Measurements from ENCODE around the gene COL26A1.

COL26A1 gene

DNA sequence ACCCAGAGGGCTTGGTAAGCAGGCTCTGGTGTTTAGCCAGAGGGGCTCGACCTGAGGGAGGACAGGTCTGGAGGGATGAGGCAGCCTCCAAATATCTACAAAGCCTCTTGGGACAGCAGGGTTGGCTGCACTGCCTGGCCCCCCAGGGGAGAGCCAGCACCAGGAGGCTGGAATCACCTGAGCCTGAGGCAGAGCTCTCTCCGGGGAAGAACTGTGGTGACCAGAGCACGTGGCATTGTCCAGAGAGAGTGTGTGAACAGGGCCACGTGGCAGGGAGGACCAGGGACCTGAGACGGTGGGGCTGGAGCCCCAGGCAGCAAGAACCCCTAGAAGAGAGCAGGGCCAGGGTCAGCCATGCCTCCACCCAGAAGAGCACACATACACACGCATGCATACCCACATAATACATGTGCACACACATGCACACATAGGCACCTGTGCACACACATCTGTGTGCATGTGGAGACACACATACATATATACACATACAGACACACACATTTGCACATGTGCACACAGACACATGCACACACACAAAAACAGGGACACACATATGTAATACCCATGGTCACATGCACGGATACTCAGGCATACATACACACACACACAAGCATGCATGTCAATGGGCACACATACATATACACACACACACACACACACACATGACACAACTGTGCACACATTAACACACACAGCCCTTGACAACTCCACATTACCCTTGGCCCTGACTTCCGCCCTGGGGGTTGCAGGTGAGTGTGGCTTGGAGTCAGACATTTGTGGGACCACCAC, 171.5 kb downstream of the COL26A1 start:
- DNase-seq (ENCODE audit: low read depth, low spot score) = no peak

DNA sequence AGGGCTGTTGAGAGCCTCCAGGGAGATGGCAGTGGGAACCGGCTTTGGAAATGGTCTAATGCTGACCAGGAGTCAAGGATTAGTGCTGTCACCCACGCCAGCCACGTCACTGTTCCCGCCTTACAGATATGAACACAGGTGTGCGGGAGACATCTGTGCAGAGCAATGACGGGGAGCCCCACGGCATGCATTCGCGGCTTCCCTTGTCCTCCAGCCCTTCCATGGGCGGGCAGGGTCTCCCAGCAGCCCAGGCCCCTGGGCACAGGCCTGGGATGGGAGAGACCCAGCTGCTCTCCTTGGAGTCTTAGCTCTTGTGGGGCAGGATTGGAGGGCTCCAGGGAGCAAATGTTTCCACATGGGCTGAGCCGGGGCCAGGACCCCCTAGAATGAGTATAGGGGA, 172.2 kb downstream of the COL26A1 start:
- no peak for DNase-seq (ENCODE audit: low read depth, low spot score)

DNA sequence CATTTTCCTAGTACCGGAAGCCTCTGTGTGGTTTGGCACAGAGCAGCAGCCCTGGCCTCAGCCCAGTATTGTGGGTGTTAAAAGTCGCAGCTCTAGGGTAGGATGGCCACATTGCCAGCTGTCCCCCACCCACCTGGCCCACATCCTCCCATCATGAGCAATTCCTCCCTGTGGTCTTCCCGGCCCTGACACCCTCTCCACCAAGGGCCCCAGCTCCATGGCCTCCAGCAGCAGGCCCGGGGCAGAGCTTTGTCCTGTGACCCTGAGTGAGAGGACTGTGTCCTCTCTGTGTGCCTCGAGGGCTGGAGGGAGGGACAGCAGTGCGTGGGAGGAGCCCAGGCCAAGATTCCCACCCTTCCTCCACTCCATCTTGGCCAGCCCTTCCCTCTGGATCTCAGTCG, 172.7 kb downstream of the COL26A1 start:
- no peak for DNase-seq (ENCODE audit: low read depth, low spot score)

DNA sequence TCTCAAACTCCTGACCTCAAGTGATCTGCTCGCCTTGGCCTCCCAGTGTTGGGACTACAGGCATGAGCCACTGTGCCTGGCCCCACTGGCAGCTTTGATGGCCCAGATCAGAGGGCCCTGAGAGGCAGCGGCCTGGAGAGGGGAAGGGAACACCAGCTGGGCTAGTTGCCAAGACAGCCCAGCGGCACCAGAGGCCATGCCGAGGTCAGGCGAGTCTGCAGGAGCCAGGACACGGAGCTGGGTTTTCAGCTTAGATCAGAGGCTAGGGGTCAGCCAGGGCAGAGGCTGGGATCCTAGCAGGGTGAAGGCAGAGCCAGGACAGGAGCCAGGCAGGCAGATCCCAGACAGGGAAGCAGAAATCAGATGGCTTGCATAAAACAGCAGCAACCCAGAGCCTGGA, 173.6 kb downstream of the COL26A1 start:
- DNase-seq (ENCODE audit: low read depth, low spot score) = no peak

DNA sequence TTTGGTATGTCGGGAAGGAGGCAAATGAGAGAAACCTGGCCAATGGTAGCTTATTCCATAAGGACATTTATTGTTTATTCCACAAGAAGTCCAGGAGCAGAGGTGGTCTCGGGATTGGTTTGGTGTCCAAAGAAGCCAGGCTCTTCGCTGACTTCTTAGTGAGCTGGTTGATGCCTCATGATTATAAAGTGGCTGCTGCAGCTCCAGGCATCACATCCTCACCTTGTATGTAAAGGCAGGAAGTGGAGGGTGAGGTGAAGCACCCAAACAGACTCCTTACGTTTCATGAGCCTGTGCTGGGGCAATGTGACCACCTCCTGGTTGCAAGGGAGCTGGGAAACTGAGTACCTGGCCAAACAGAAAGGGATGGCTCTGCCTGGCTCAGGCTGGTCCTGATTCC, 174.0 kb downstream of the COL26A1 start:
- DNase-seq (ENCODE audit: low read depth, low spot score) = no peak

DNA sequence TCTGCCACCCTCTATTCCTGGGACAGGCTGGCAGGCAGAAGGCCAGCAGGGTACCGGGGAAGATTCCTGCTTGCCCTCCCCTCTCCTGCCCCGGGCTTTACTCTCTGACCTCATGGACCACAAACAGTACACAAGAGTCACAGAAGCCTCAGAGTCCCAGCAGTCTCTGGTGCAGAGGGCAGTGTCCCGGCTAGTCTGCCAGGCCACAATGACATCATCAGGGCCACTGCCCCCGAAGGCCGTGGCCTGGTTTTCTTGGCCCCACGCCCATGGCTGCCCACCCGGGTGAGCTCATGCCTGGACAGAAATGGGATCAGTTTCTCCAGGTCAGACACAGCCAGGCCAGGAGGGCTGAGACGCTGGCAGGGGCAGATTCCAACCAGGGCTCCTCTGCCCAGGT, 174.5 kb downstream of the COL26A1 start:
- DNase-seq (ENCODE audit: low read depth, low spot score) = no peak

DNA sequence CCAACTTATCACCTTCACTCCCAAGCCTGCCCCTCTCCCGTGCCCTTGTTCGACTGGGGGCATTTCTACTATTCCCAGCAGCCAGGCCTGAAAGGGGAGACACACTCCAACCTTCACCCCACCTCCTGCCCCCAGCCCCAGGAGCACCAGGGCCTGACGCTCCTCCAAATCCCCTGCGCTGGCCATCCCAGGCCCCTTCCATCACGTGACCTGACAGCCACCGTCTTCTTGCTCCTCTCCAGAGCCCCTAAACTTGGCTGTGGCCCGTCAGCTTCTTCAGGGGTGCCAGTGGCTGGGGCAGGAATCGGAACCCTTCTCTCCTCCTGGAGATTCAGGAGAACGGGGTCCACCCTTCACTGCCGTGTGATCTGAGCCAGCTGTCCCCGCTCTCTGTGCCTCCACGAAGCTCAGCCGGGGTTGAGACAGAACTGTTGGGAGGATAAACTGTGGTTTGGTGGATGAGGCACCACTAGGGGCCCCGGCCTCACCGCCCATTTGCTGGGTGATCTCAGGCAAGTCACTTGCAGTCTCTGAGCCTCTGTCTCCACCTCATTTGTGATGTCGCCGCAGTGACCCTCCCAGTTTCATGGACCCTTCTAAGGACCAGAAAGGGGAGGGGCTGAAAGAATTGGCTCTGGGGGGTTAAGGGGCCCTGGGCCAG, 175.4 kb downstream of the COL26A1 start:
- DNase-seq (ENCODE audit: low read depth, low spot score) = no peak

DNA sequence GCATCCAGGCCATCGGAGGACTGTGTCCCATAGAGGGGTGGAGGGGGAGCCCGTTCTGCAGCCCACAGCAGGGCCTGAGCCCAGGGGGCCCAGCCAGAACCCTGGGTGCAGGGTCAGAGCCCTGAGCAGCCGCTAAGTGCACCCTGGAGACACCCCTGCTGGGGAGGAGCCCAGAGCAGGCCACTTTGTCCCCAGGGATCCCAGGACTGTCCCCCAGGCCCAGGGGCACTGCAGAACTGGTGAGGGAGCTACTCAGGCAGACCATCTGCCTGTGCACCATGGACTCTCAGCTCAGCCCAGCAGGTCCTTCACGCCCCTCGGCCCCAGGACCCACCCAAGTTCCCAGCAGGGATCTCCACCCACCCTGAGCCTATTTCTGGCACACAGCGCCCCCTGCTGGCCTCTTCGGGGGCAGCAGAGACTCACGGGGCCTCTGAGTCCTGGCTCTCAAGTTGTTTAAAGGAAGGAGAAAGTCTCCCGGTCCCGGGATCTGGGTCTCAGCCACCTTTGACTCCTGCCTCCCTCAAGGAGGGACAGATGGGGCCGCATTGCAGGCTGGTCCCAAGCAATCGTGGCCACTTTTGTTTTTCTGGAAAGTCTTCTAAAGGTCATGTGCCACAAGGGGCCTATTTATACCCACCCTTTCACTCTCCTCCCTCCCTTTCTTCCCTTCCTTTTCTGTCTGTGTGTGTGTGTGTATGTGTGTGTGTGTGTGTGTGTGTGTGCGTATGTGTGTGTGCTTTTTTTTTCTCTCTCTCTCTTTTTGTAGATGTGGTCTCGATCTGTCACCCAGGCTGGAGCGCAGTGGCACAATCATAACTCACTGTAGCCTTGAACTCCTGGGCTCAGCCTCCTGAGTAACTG, 176.2 kb downstream of the COL26A1 start:
- no peak for DNase-seq (ENCODE audit: low read depth, low spot score)

DNA sequence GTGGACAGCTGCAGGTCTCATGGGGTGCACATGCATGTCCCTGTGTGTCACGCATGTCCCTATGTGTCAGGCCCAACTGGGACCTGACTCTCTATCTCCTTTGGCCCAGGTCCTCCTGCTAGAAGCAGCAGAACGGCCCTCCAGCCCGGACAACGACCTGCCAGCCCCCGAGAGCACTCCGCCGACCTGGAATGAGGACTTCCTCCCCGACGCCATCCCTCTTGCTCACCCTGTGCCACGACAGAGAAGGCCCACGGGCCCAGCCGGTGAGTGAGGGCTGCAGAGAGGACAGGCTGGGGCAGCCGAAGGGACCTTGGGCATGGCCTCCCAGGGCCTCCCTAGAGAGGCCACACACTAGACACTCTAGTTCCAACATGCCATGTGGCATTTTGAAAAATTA, 177.1 kb downstream of the COL26A1 start:
- DNase-seq (ENCODE audit: low read depth, low spot score) = no peak

DNA sequence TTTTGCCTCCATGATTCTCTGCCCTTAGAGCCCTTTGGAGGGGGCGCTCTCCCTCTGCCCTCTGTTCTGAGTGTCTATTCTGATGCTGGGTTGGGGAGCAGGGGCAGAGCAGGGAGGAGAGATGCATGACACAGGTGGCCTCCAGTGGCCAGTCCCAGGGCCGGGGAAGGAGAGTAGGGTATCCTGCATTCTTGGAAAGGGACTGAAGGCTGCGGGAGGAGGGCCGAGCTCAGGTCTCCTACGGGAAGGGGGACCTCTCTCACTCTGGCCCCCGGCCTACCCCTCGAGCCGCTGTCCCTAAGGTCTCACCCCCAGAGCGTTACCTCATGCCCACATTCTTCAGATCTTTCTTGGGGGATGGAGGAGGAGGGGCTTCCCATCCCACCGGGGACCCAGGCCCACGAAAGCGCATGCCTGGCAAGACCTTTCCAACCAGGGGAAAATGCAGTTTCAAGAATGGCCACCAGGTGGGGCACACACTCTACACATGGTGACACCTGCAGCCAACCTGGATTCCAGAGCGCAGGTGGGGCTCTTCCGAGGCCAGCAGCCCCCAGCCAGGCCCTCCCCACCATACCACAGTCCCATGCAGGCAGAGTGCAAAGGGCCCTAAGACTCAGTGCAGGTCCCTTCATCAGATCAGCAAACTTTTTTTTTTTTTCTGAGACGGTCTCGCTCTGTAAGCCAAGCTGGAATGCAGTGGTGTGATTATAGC, 180.0 kb downstream of the COL26A1 start:
- DNase-seq (ENCODE audit: low read depth, low spot score) = peak; percentile 18

DNA sequence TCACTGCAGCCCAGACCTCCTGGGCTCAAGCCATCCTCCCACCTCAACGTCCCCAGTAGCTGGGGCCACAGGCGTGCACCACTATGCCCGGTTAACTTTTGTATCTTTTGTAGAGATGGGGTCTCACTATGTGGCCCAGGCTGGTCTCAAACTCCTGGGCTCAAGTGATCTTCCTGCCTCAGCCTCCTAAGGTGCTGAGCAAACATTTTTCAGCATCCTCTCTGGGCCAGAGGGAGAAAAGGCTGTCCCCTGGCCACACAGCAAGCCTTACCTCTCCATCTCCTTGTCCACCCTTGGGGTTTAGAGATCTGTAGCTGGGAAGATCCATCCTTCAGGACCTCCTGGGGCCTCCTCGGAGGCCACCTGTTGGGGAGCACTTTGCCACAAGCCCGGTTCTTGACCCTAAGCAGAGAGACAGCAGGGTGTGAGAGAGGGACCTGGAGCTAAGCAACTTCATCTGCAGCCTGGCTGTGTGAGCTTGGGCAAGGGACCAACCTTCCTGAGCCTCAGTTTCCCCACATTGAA, 180.6 kb downstream of the COL26A1 start:
- DNase-seq (ENCODE audit: low read depth, low spot score) = no peak

DNA sequence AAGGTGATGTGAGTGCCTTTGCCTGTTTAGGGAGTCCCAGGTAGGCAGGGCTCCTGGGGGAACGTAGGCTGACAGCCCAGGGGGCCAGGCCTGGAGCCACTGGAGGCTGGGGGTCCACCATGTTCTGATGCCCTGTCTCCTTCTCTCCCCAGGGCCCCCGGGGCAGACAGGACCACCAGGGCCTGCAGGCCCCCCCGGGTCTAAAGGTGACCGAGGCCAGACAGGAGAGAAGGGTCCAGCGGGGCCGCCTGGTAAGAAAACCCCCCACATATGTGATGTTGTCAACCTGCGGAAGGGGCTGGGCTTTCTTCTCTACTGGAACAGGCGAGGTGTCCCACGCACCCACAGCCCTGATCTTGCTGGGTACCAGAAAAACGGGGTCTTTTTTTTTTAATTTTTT, 181.2 kb downstream of the COL26A1 start:
- no peak for DNase-seq (ENCODE audit: low read depth, low spot score)

DNA sequence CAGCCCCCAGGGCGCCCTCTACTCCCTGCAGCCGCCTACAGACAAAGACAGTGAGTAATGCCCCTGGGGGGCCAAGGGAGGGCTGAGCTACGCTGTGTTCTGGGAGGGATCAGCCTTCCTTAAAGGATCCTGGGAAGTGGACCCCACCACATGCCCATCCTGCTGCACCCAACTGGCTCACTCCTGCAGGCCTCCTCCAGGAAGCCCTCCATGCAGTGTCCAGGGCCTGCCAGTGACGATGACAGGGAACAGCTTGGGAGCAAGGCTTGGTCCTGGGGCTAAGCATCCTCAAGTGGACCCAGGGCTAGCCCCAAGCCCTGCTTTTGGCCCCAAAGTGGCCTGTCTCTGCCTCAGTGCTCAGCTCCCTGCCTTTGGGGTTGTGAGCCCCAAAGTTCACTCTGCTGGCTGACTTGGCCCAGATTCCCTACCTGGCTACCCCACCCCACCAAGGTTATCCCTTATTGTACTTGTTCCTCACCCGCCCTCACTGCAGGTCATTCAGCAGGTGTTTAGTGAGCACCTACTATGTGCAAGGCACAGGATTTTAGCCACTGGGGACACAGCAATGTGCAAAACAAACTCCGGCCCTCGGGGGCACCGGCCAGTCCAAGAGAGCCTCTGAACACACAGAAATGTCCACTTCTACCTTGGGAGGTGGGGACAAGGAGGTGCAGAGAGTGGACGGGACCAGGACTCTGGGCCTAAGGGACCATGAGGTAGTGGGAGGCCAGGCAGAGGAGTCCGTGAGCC, 182.9 kb downstream of the COL26A1 start:
- no peak for DNase-seq (ENCODE audit: low read depth, low spot score)

DNA sequence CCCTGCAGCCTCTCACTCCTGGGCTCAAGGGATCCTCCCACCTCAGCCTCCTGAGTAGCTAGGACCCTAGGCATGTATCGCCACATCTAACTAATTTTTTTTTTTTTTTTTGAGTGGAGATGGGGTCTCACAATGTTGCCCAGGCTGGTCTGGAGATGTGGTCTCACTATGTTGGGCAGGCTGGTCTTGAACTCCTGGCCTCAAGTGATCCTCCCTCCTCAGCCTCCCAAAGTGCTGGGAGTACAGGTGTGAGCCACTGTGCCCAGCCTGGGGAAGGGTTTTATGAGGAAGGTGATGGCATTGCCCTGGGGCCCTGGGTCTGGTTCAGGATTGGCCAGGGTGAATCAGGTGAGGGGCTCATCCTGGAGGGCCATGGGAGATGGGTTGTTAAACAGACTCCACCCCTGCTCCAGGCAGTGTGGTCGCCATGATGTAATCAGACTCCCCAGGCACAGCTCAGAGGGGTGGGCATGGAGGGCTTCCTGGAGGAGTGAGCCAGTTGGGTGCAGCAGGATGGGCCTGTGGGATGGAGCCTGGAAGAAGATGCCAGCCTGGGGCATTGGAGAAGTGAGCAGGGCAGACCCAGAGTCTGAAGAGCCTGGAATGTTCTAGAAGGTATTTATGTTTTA, 183.7 kb downstream of the COL26A1 start:
- DNase-seq (ENCODE audit: low read depth, low spot score) = no peak

DNA sequence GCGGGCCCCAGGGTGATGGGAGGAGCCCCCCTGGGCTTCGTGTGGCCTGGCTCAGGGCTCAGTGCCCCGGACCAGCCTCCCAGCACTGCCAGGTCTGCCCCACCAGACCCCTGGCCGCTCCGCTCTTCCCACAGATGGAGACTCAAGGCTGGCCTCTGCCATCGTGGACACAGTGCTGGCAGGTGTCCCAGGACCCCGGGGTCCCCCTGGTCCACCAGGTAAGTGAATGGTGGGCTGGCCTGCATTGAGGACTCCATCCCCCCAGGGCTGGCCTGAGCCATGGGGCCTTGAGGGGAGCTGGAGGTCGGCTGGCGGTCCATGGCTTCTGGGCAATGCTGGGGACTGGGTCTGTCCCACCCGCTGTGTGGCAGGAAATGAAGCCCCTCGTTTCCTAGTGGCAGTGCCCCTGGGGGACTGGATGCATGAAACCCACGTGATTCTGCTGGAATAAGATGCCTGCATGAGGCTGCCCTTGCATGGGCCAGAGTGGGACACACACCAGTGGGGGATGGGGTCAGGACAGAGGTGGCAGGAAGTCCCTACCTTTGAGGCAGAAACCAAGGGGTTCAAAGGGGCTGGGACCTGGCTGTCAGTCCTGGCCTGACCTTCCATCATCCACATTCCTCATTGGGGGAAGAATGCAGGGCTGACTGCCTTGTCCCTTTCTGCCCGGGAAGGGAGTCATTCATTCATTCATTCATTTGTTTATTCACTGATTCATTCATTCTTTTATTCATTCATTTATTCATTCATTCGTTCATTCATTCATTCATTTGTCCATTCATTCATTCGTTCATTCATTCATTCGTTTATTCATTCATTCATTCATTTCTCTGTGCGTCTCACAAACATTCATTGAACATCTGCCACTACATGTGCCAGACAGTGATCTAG, 184.6 kb downstream of the COL26A1 start:
- no peak for DNase-seq (ENCODE audit: low read depth, low spot score)

DNA sequence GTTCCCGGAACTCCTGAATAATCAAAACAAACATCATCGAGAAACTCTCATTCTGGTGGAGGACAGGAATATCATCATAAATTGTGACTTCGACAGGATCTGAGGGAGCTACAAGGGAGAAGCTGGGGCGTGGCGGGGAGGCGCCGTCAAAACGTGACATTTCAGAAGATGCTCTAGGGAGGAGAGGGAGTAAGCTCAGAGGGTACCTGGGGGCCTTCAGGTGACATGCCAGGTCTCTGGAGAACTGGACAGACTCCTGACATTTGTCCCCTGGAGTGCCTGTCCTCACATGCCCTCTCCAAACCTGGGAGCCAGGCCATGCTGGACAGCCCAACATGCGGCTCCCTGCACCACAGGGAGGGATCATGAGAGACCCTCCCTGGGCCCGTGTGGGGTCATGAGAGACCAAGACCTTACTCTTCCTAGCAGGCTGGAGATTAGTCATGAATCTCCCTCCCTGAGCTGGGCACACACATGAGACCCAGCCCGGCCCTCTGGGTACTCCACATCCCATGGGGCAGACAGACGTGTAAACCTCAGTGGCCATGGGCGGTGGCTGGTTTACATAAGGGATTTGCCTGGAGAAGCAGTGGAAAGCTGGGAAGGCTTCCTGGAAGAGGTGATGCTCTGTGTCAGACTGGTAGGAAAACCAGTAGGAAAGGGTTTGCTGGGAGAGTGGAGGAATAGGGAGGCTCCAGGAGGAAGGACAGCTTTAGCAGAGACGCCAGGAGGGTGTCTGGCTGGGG, 185.4 kb downstream of the COL26A1 start:
- no peak for DNase-seq (ENCODE audit: low read depth, low spot score)

DNA sequence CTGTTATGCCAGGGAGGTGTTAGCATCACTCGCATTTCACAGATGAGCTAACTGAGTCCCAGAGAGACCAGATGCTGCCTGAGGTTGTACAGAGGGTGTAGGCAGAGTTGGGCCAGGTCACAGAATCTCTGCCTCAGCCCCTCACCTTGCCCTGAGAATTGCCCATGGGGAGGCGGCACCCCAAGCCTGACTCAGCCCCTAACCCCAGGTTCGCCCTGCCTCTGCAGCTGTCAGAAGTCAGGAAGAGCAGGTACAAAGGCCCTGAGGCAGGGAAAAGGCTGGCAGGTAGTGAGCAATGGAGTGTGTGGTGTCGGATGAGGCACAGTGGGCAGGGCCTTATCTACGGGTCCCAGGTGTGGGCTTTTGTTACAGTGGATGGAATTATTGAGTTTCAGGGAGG, 187.1 kb downstream of the COL26A1 start:
- DNase-seq (ENCODE audit: low read depth, low spot score) = no peak

DNA sequence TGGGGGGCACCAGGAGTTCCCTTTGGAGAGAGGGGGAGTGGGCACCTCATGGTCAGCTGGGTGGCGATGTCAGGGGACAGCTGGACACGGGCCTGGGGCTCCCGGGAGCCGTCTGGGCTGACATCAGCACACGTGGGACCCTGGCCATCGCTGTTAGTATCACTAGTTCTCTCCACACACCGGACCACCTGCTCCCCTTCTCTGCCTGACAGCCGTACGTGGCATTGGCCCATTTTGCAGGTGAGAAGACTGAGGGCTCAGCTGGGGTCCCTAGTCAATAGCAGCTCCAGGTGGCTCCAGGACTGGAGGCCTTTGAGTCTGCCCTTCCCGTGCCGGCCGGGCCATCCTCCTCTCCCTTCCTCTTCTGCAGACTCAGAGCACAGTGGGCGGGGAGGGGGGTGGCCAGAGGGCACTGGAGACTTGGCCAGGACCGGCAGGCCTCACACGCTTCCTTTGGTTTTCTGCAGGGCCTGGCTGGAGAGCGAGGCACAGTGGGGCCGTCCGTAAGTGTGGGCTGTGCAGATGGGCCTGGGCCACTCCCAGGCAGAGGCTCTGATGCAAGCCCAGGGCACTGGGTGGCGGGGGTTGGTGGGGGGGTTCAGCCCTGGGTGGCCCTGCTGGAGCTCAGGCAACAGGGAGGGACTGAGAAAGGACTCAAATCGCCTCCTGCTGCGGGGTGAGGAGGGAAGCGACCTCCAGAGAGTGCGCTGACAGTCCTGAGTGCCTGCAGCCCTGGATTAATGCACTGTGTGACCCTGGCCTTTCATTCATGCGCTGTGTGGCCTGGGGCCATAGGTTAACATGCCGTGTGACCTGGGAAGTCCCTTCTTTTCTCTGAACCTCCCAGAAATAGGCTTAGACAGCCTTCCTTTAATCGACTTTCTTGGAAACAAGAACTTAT, 188.2 kb downstream of the COL26A1 start:
- no peak for DNase-seq (ENCODE audit: low read depth, low spot score)
